ENCODE results near the gene CACNA1C. TPM values are rescaled to one million over a fixed set of nuclear protein-coding genes. Genes with fewer than 3 reads are reported as not detected.

The CACNA1C gene
- total RNA-seq, 4 donors from 2014 or later: 5.2 to 12.9 (median 6.3) TPM

DNA sequence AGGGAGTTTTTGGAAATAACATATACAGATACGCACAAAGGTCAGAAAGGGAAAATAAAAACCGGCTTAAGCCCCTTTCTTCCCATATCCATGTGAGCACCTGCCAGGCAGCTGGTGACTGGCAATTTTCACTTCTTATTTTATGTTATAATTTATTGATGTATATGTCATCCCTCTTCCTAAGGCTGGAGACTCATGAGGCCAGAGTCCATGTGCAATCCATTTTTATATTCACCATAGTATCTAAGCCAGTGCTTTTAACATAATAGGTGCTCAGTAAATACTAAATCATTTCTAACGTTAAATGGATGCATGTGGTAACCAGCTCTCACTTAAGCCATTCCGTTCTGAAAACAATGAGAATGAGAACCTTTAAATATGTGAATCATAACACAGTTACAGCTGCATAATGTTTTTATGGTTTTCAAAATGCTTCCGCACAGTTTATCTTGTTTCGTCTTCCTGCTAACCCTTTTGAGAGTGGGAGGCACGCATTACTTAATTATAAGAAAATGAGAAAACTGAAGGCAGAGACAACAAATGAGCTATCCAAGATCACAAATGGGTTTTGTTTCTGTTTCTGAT lies 178.3 kb downstream of the CACNA1C start:
- TF ChIP-seq, protein P1, sequence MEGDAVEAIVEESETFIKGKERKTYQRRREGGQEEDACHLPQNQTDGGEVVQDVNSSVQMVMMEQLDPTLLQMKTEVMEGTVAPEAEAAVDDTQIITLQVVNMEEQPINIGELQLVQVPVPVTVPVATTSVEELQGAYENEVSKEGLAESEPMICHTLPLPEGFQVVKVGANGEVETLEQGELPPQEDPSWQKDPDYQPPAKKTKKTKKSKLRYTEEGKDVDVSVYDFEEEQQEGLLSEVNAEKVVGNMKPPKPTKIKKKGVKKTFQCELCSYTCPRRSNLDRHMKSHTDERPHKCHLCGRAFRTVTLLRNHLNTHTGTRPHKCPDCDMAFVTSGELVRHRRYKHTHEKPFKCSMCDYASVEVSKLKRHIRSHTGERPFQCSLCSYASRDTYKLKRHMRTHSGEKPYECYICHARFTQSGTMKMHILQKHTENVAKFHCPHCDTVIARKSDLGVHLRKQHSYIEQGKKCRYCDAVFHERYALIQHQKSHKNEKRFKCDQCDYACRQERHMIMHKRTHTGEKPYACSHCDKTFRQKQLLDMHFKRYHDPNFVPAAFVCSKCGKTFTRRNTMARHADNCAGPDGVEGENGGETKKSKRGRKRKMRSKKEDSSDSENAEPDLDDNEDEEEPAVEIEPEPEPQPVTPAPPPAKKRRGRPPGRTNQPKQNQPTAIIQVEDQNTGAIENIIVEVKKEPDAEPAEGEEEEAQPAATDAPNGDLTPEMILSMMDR (IDR thresholded peaks at IDR 0.05): no peak
- no peak for TF ChIP-seq POLR2A (IDR thresholded peaks at IDR 0.05)
- no peak for TF ChIP-seq EP300 (IDR thresholded peaks at IDR 0.05)
- Histone ChIP-seq H3K36me3 (no peaks in the 10 kb centered on the region), H3K27me3 (no peaks in the 10 kb centered on the region), H3K9me3 (no peaks in the 10 kb centered on the region), H3K4me3 (no peak overlapping the region), H3K27ac (no peak overlapping the region), H3K4me1 (no peaks in the 10 kb centered on the region)
- 76 to 88% methylated on average over 7 of the region's 7 CpGs for WGBS, 2 donors
- DNase-seq (ENCODE audit: low spot score in 2 of 2): no peak

DNA sequence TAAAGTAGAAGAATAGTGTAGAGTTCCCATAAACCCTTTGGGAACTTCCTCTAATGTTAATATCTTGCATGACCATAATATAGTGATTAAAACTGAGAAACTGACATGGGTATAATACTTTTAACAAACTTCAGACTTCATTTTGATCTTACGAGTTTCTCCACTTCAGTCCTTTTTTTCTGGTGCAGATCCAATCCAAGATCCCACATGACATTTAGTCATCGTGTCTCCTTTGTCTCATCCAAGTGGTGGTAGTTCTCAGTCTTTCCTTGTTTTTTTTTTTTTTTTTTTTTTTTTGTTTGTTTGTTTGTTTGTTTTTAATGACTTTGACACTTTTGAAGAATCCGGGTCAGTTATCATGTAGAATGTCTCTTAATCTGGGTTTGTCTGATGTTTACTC lies 179.2 kb downstream of the CACNA1C start:
- H3K4me3 ChIP-seq: no peak overlapping the region
- TF ChIP-seq, protein P1 (IDR thresholded peaks at IDR 0.05): no peak
- TF ChIP-seq POLR2A (IDR thresholded peaks at IDR 0.05): no peak
- no peaks in the 10 kb centered on the region for H3K36me3 ChIP-seq
- no peaks in the 10 kb centered on the region for H3K27me3 ChIP-seq
- no peak for DNase-seq (ENCODE audit: low spot score in 2 of 2)
- H3K9me3 ChIP-seq: no peaks in the 10 kb centered on the region
- no peaks in the 10 kb centered on the region for H3K4me1 ChIP-seq
- WGBS, 2 donors: 76 to 81% methylated on average over 3 of the region's 3 CpGs
- H3K27ac ChIP-seq: no peak overlapping the region

- H3K27ac ChIP-seq: no peak overlapping the region
- H3K9me3 ChIP-seq: no peaks in the 10 kb centered on the region
- no peaks in the 10 kb centered on the region for H3K27me3 ChIP-seq
- no peak for DNase-seq (ENCODE audit: low spot score in 2 of 2)
- TF ChIP-seq POLR2A (IDR thresholded peaks at IDR 0.05): no peak
- TF ChIP-seq, protein P1 (IDR thresholded peaks at IDR 0.05): no peak
- no peak for TF ChIP-seq EP300 (IDR thresholded peaks at IDR 0.05)
- H3K36me3 ChIP-seq: no peaks in the 10 kb centered on the region
- 80 to 86% methylated on average over 3 of the region's 3 CpGs for WGBS, 2 donors
- H3K4me1 ChIP-seq: no peaks in the 10 kb centered on the region
- no peak overlapping the region for H3K4me3 ChIP-seq
Observed at GRCh38 chr12:2233034-2233433, 180.2 kb downstream of the CACNA1C start.

DNA sequence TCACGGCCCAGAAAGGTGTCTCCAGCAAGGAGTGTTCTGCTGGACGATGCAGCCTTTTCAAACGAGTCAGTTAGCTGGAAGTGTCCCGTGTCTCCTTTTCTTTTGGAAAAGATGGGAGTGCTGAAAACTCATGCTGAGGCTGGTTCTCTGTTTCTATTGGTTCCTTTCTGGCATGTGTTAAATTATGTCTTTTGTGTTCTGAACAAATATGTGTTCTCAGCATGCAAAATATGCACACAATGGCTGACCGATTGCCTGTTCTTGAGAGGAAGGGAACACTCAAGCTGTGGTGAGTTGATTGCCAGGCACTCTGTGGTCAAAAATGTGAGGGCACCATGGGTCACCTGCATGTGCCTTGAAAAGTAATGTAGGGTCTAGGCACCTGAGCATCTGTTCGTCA lies 181.3 kb downstream of the CACNA1C start:
- TF ChIP-seq, protein P1 (IDR thresholded peaks at IDR 0.05): no peak
- TF ChIP-seq EP300 (IDR thresholded peaks at IDR 0.05) (no peak), POLR2A (IDR thresholded peaks at IDR 0.05) (no peak)
- no peaks in the 10 kb centered on the region for H3K36me3 ChIP-seq
- no peaks in the 10 kb centered on the region for H3K9me3 ChIP-seq
- H3K27me3 ChIP-seq: no peaks in the 10 kb centered on the region
- H3K27ac ChIP-seq: no peak overlapping the region
- no peak for DNase-seq (ENCODE audit: low spot score in 2 of 2)
- no peak overlapping the region for H3K4me3 ChIP-seq
- 87 to 89% methylated on average over 6 of the region's 6 CpGs for WGBS, 2 donors
- no peaks in the 10 kb centered on the region for H3K4me1 ChIP-seq

DNA sequence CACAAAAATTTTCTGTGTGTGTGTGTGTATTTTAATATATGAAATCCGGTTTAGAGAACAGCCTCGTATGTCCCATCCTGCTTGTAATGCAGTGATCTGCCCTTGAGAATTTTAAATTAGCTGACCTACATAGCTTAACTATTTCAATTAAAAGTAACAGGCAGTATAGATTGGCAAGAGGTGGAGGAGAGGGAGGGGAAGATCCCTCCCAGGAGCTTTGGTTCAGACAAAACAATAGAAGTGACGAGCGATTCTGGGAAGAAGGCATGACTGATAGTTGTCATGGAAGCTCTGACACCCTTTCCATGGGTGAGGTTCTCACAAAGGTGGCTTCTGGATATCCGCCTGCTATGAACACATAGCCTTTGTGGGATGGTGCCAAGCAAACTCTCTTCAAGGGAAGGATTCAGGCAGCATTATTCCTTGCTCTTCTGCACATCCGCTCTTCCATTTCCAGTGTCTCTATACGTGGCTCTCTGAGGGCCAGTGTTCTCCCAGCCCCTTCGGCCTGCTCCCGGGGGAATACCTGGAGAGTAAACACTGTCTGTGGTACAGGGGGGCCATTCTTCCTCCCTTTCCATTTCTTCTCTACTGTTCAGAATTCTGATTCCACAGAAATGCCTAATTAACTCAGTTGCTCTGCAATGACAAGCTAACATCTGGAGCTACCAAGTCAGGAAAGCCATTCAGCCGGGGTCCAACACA lies 182.0 kb downstream of the CACNA1C start:
- Histone ChIP-seq H3K4me1 (no peaks in the 10 kb centered on the region), H3K27ac (no peak overlapping the region), H3K9me3 (no peaks in the 10 kb centered on the region), H3K27me3 (no peaks in the 10 kb centered on the region), H3K4me3 (no peak overlapping the region), H3K36me3 (no peaks in the 10 kb centered on the region)
- no peak for DNase-seq (ENCODE audit: low spot score in 2 of 2)
- WGBS, 2 donors: 83 to 90% methylated on average over 10 of the region's 10 CpGs
- TF ChIP-seq EP300 (IDR thresholded peaks at IDR 0.05) (no peak), POLR2A (IDR thresholded peaks at IDR 0.05) (no peak)
- TF ChIP-seq, protein P1 (IDR thresholded peaks at IDR 0.05): no peak

Measured in tibial nerve (tissue), 4 donors.